ENCODE measurements around the gene C1orf216. TPM values are rescaled to one million over a fixed set of nuclear protein-coding genes. Genes with fewer than 3 reads are reported as not detected.
"Not testable (repeated sequence)": the region's sequence is repeated elsewhere in the genome, so short reads cannot be mapped to it uniquely, and the experiment has no call there.

The C1orf216 gene
- total RNA-seq, 1 donor from 2014 or later, result 9.8 TPM

GRCh38 chr1:35708952-35709351 lies 9.7 kb downstream of the C1orf216 start:
- H3K4me1 ChIP-seq, result peaks cover 17% of the 10 kb centered on the region
- no peak for DNase-seq

DNA sequence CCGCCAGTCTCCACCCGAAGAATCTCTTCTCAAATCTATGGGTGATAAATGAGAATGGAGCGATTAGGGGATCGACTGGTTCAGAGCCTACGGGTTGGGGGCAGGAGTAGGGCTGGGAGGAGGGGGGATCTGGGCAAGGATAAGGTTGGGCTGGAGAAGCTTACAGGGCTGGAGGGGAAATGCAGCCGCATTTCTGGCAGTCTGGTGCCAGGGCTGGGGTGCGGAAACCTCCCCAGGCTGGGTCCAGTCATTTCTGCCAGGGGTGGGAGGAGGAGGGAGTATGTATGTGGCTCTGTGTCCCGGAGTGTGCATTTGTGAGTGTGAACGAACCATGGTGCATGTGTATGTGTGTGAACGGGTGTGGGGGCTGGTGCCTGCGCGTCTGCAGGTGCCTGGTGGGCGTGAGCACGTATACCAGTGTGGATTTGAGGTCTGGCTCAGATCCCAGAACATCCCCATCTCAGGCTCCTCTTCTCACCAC lies 10.2 kb downstream of the C1orf216 start:
- Histone ChIP-seq H3K36me3 (no peaks in the 10 kb centered on the region), H3K4me3 (peak overlapping the region; percentile 68), H3K9me3 (replicated peaks) (no peaks in the 10 kb centered on the region), H3K27me3 (ENCODE audit: low read depth) (peaks cover 52% of the 10 kb centered on the region), H3K4me1 (peaks cover 17% of the 10 kb centered on the region), H3K27ac (replicated peaks) (no peak overlapping the region)
- intact Hi-C loops (cut with micrococcal nuclease), result no loop called here
- no peak for DNase-seq
- TF ChIP-seq CTCF (IDR thresholded peaks at IDR 0.05; ENCODE audit: borderline replicate concordance), result no peak

More at GRCh38 chr1:35708952-35709351, 9.7 kb downstream of the C1orf216 start:
- Histone ChIP-seq H3K27me3 (ENCODE audit: low read depth) (peaks cover 48% of the 10 kb centered on the region), H3K27ac (replicated peaks) (no peak overlapping the region), H3K36me3 (peaks cover 4% of the 10 kb centered on the region), H3K4me3 (no peak overlapping the region), H3K9me3 (replicated peaks) (no peaks in the 10 kb centered on the region)
- TF ChIP-seq CTCF (IDR thresholded peaks at IDR 0.05; ENCODE audit: borderline replicate concordance), result no peak
- intact Hi-C loops (cut with micrococcal nuclease), result no loop called here

DNA sequence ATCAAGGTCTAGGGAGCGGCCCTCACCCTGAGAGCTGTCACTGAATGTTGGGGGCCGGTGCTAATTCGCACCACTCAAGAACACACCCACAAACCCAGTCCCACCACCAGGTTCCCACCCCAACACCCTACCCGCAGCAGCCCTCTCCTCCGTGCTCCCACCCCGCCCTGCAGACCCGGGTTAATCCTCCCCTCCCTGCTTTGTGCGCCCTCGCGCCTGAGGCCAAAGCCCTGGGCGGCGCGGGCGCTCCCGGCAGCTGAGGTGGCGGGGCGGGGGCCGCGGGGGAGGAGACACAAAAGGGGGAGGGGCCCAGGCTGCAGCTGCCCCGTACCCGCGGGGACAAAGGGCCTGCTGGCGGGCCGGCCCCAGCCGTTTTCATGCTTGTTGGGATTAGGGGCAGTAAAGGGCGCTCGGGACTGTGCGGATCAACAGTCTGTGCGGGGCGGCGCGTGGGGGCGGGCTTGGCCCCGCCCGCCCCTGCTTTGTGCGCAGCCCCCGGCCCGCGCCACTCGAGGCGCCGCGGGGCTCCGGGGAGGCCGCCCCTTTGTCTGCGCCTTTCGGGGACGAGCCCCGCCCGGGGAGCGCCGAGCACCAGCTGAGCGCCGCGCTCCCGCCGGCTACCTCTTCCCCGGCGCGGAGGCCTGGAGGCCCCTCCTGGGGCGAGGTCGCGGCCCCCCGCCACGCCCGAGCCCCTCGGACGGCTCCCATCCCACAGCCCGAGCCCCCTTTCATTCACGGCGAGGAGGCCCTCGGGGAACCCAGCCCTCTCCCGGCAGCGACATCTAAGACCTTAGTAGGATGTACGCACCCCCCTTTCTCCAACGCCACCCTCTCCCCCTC lies 10.9 kb downstream of the C1orf216 start:
- DNase-seq, result peak; percentile 15
- H3K9me3 ChIP-seq (replicated peaks), result no peaks in the 10 kb centered on the region
- H3K4me1 ChIP-seq, result peaks cover 17% of the 10 kb centered on the region
- intact Hi-C loops (cut with micrococcal nuclease), result no loop called here
- H3K4me3 ChIP-seq, result peak overlapping the region; percentile 68
- H3K36me3 ChIP-seq, result no peaks in the 10 kb centered on the region
- peaks cover 59% of the 10 kb centered on the region for H3K27me3 ChIP-seq (ENCODE audit: low read depth)
- no peak for TF ChIP-seq CTCF (IDR thresholded peaks at IDR 0.05; ENCODE audit: borderline replicate concordance)
- H3K27ac ChIP-seq (replicated peaks), result no peak overlapping the region

GRCh38 chr1:35706846-35707600 lies 11.7 kb downstream of the C1orf216 start:
- no peak for DNase-seq
- H3K27ac ChIP-seq (replicated peaks), result no peak overlapping the region
- peaks cover 17% of the 10 kb centered on the region for H3K4me1 ChIP-seq
- H3K4me3 ChIP-seq, result peak overlapping the region; percentile 68
- H3K9me3 ChIP-seq (replicated peaks), result no peaks in the 10 kb centered on the region
- H3K27me3 ChIP-seq (ENCODE audit: low read depth), result peaks cover 67% of the 10 kb centered on the region
- H3K36me3 ChIP-seq, result no peaks in the 10 kb centered on the region
- TF ChIP-seq CTCF (IDR thresholded peaks at IDR 0.05; ENCODE audit: borderline replicate concordance), result no peak
- intact Hi-C loops (cut with micrococcal nuclease), result no loop called here

- TF ChIP-seq CTCF (IDR thresholded peaks at IDR 0.05; ENCODE audit: borderline replicate concordance), result no peak
- peaks cover 4% of the 10 kb centered on the region for H3K4me1 ChIP-seq
- H3K27ac ChIP-seq (replicated peaks), result no peak overlapping the region
- intact Hi-C loops (cut with micrococcal nuclease), result no loop called here
- H3K27me3 ChIP-seq (ENCODE audit: low read depth), result peaks cover 93% of the 10 kb centered on the region
- DNase-seq, result no peak
- no peak overlapping the region for H3K4me3 ChIP-seq
- no peaks in the 10 kb centered on the region for H3K36me3 ChIP-seq
- H3K9me3 ChIP-seq (replicated peaks), result no peaks in the 10 kb centered on the region
Observed at GRCh38 chr1:35702508-35702907, 16.2 kb downstream of the C1orf216 start.

GRCh38 chr1:35699152-35699551 lies 19.5 kb downstream of the C1orf216 start:
- H3K9me3 ChIP-seq (replicated peaks); H3K4me1 ChIP-seq: not testable (repeated sequence)
- peaks cover 98% of the 10 kb centered on the region for H3K27me3 ChIP-seq (ENCODE audit: low read depth)

More at GRCh38 chr1:35699152-35699551, 19.5 kb downstream of the C1orf216 start:
- H3K4me3 ChIP-seq; H3K27ac ChIP-seq (replicated peaks); H3K36me3 ChIP-seq; intact Hi-C loops (cut with micrococcal nuclease); DNase-seq: not testable (repeated sequence)
